Natural killer cell (primary cell): ENCODE results near the gene SERTAD2. TPM values are rescaled to one million over a fixed set of nuclear protein-coding genes. Genes with fewer than 3 reads are reported as not detected.

Experiments
- ATAC-seq, 3 donors: fragments of 150-1000 bp in 2 of 3; fragments of 200-7000 bp in 1 of 3; cut with Tn5 transposase; 1 replicate in 1 of 3; 2 replicates in 2 of 3; pipeline ENCODE4 v1.10.0; 2021; ENCODE audit warnings: mild to moderate bottlenecking in 2 of 3, moderate library complexity in 2 of 3
- DNase-seq, 2 donors: peaks; one replicate each; pipeline versions ENCODE4 v3.0.0 to v3.0.0-alpha.2; 2013 to 2021; ENCODE audit warnings: mixed read lengths in 1 of 2
- H3K27ac ChIP-seq: one replicate; pipeline ENCODE4 v1.5.1; 2013; ENCODE audit warnings: mild to moderate bottlenecking, low read length
- H3K27me3 ChIP-seq: one replicate; pipeline ENCODE4 v1.6.1; 2013; ENCODE audit warnings: low read length; ENCODE audit not compliant: control insufficient read depth, insufficient read depth
- H3K36me3 ChIP-seq: one replicate; pipeline ENCODE4 v1.6.1; 2013; ENCODE audit warnings: low read length; ENCODE audit not compliant: control insufficient read depth, insufficient read depth
- H3K4me1 ChIP-seq: one replicate; pipeline ENCODE4 v1.6.1; 2013; ENCODE audit warnings: low read length; ENCODE audit not compliant: control insufficient read depth, insufficient read depth
- H3K4me3 ChIP-seq: one replicate; pipeline ENCODE4 v1.5.1; 2013; ENCODE audit warnings: low read length
- H3K9me3 ChIP-seq: one replicate; pipeline ENCODE4 v1.6.1; 2013; ENCODE audit warnings: low read length; ENCODE audit not compliant: control insufficient read depth, insufficient read depth
- H3K27ac Mint-ChIP-seq, 2 donors: one replicate each; pipeline ENCODE4 v1.8.0; 2022; ENCODE audit warnings: mild to moderate bottlenecking in 2 of 2, mixed read lengths in 2 of 2, moderate library complexity in 1 of 2
- H3K27me3 Mint-ChIP-seq, 2 donors: one replicate each; pipeline ENCODE4 v1.8.0; 2022; ENCODE audit warnings: low read depth in 2 of 2, mixed read lengths in 2 of 2
- H3K36me3 Mint-ChIP-seq: one replicate; pipeline ENCODE4 v1.8.0; 2022; ENCODE audit warnings: mixed read lengths
- H3K4me1 Mint-ChIP-seq, 2 donors: one replicate each; pipeline ENCODE4 v1.8.0; 2022; ENCODE audit warnings: mixed read lengths in 2 of 2
- H3K4me3 Mint-ChIP-seq: one replicate; pipeline ENCODE4 v1.8.0; 2022; ENCODE audit warnings: mild to moderate bottlenecking, moderate library complexity, mixed read lengths
- H3K9me3 Mint-ChIP-seq, 2 donors: one replicate each; pipeline ENCODE4 v1.8.0; 2022; ENCODE audit warnings: mixed read lengths in 2 of 2
- CTCF ChIP-seq: fragments of 200-600 bp; IDR thresholded peaks from one replicate; pipeline ENCODE4 v1.8.0; 2022; ENCODE audit warnings: antibody characterized with exemption
- WGBS: methylation state at CpG from one replicate; pipeline ENCODE4 v1.1.7; 2013; ENCODE audit warnings: missing lambda C conversion rate; ENCODE audit not compliant: insufficient coverage; 5-methylcytosine and 5-hydroxymethylcytosine counted together
- intact Hi-C: fragments of 100-400 bp; cut with micrococcal nuclease; formaldehyde crosslinking; loops from one replicate; pipeline ENCODE4 v1.14.2; 2022
- total RNA-seq, 4 donors: library from RNA; stranded (reverse); fragments of 120-200 nt in 1 of 4; gene quantifications; one replicate each; pipeline versions ENCODE4 v1.2.3 to v1.2.4, GENCODE V29; 2013 to 2022

SERTAD2 gene
- total RNA-seq, 3 donors from 2014 or later (not counting 1 experiment from before 2014, with no cell fraction given) = 45.6 to 71.2 (median 55.8) TPM

- Histone ChIP-seq H3K36me3 (no peaks in the 10 kb centered on the region), H3K4me1 (peaks cover 28% of the 10 kb centered on the region), H3K9me3 (no peaks in the 10 kb centered on the region), H3K27me3 (no peaks in the 10 kb centered on the region), H3K27ac (peak overlapping the region; percentile 91), H3K4me3 (no peak overlapping the region)
- DNase-seq (no peak), ATAC-seq (no peak)
- Mint-ChIP-seq H3K27me3 (no peaks in the 10 kb centered on the region), H3K27ac (peak overlapping the region; percentile 85 to 87), H3K36me3 (no peaks in the 10 kb centered on the region), H3K4me3 (peak overlapping the region; percentile 93), H3K9me3 (no peaks in the 10 kb centered on the region), H3K4me1 (peaks cover 27 to 28% of the 10 kb centered on the region in 2 donors)
- 21% methylated on average over 3 of the region's 3 CpGs for WGBS
- TF ChIP-seq CTCF = no peak
- intact Hi-C loops = loop anchor here (2.0 kb wide), 3 partner anchors 49 to 131 kb away; partner anchors contain the start of gene AFTPH
These were observed 2.2 kb upstream of the SERTAD2 start for GRCh38 chr2:64655873-64656272.

GRCh38 chr2:64655018-64655664, 1.4 kb upstream of the SERTAD2 start:
- TF ChIP-seq CTCF = peak; percentile 41
- Mint-ChIP-seq H3K27me3 (no peaks in the 10 kb centered on the region), H3K4me3 (peak overlapping the region; percentile 93), H3K4me1 (peaks cover 27 to 28% of the 10 kb centered on the region in 2 donors), H3K27ac (peak overlapping the region; percentile 85 to 87), H3K9me3 (no peaks in the 10 kb centered on the region), H3K36me3 (no peaks in the 10 kb centered on the region)
- Histone ChIP-seq H3K9me3 (no peaks in the 10 kb centered on the region), H3K36me3 (no peaks in the 10 kb centered on the region), H3K4me3 (peak overlapping the region; percentile 69), H3K27ac (peak overlapping the region; percentile 91), H3K27me3 (no peaks in the 10 kb centered on the region), H3K4me1 (peaks cover 28% of the 10 kb centered on the region)
- ATAC-seq = no peak
- intact Hi-C loops = loop anchor here (2.0 kb wide), 3 partner anchors 48 to 130 kb away; partner anchors contain the start of gene AFTPH
- WGBS = 38% methylated on average over 5 of the region's 7 CpGs
- DNase-seq = peak in 1 of 2 donors; percentile 62

DNA sequence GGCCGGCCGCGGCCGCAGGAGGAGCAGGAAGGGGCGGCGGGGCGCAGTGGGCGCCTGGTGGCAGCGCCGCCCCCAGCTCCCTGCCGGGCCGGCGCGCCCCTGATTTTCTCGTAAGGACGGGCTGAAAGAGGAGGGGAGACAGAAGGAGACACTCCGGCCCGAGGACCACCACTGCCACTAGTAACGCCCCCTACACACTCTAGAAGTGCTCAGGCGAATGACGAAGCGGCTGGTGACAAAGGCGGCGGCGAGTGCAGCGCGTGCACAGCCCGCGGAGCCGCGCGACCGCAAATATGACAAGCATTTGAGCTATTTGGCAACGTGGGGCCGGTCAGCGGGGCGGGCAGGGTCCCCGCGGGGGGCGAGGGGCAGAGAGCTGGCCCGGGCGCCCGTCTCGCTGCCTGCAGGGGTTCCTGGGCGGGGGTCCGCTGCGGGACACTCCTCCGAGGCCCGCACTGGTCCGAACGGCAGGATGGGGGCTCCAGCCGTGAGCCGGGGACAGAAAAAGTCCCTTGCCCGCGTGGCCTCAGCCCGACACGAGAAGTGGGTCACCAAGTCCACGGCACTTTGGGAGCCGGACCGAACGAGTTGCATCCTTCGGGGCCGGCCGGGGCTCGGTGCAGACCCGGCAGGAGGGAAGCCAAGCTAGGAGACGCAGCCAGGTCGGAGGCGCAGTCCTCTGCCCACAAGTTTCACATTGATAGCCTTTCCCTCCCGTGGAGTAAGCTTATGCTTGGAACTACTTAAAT, 524 bp upstream of the SERTAD2 start:
- Histone ChIP-seq H3K36me3 (no peaks in the 10 kb centered on the region), H3K9me3 (no peaks in the 10 kb centered on the region), H3K4me1 (peaks cover 28% of the 10 kb centered on the region), H3K27me3 (no peaks in the 10 kb centered on the region), H3K4me3 (peak overlapping the region; percentile 69), H3K27ac (peak overlapping the region; percentile 91)
- intact Hi-C loops = loop anchor here (2.0 to 5.0 kb wide), 4 partner anchors 47 to 327 kb away; partner anchors contain the start of gene AFTPH
- H3K4me1 Mint-ChIP-seq = peaks cover 28 to 34% of the 10 kb centered on the region in 2 donors
- no peak for TF ChIP-seq CTCF
- peak; percentile 64 to 81 (median 68) for ATAC-seq
- WGBS = under 1% methylated on average over 70 of the region's 70 CpGs
- no peaks in the 10 kb centered on the region for H3K9me3 Mint-ChIP-seq
- H3K27me3 Mint-ChIP-seq = no peaks in the 10 kb centered on the region
- H3K27ac Mint-ChIP-seq = peak overlapping the region; percentile 85 to 87
- H3K36me3 Mint-ChIP-seq = no peaks in the 10 kb centered on the region
- peak overlapping the region; percentile 93 for H3K4me3 Mint-ChIP-seq
- DNase-seq = peak; percentile 78 to 82
